Omental fat pad (tissue), 4 donors: ENCODE results near the gene PLA2G4A. TPM values are rescaled to one million over a fixed set of nuclear protein-coding genes. Genes with fewer than 3 reads are reported as not detected.

Source experiments
- ATAC-seq: fragments of 150-250 bp; one replicate; pipeline ENCODE4 v1.9.1; 2016; ENCODE audit warnings: mild to moderate bottlenecking, moderate library complexity; ENCODE audit not compliant: low FRiP score
- DNase-seq: peaks from one replicate; pipeline ENCODE4 v3.0.0-alpha.2; 2019; ENCODE audit warnings: low spot score
- total RNA-seq, 4 donors: library from RNA; depleted of rRNA; stranded (reverse); fragments of >200 nt; gene quantifications; one replicate each; pipeline ENCODE4 v1.1.0, GENCODE V29; 2016
- TF ChIP-seq, protein P1 (sequence below), 3 donors: fragments of 450-650 bp; IDR thresholded peaks; one replicate each; pipeline ENCODE4 v1.5.1; 2016 to 2017; ENCODE audit warnings: antibody characterized with exemption in 3 of 3, mild to moderate bottlenecking in 3 of 3, moderate library complexity in 2 of 3

Gene PLA2G4A
- total RNA-seq, 4 donors from 2014 or later = 8.8 to 26.8 (median 12.4) TPM

DNA sequence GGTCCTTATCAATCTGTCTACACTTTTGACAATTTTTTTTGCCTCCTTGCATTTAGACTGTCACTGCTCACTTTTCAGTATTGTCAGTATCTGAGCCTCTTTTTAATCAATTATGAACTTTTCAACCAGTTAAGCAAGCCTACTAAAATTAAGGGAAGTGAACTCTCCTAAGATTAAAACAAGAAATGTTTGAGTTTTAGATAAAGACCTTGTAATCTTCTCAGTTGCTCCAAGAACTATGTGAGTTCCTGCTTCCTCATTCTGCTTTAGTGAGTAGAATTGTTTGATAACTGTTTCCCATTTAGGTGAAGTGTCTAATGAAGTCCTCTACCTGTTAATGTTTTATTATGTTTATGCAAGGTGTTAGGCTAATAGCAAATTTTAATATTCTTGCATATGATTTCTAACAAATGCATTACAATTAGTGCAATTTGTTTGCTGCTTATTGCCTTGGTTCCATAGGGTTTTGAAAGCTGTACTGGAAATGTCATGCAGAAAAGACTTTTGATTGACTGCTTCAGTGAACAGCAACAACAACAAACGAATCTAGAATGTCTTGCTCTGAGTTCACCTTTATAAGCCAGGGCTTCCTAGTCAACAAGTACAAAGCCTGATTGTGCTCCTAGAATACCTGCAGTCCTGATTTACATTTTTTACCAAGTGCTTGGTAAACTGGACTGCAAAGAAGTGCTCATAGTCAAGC, 40.9 kb downstream of the PLA2G4A start:
- TF ChIP-seq, protein P1, sequence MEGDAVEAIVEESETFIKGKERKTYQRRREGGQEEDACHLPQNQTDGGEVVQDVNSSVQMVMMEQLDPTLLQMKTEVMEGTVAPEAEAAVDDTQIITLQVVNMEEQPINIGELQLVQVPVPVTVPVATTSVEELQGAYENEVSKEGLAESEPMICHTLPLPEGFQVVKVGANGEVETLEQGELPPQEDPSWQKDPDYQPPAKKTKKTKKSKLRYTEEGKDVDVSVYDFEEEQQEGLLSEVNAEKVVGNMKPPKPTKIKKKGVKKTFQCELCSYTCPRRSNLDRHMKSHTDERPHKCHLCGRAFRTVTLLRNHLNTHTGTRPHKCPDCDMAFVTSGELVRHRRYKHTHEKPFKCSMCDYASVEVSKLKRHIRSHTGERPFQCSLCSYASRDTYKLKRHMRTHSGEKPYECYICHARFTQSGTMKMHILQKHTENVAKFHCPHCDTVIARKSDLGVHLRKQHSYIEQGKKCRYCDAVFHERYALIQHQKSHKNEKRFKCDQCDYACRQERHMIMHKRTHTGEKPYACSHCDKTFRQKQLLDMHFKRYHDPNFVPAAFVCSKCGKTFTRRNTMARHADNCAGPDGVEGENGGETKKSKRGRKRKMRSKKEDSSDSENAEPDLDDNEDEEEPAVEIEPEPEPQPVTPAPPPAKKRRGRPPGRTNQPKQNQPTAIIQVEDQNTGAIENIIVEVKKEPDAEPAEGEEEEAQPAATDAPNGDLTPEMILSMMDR (IDR thresholded peaks at IDR 0.05) = no peak
- ATAC-seq = no peak
- no peak for DNase-seq

GRCh38 chr1:186871784-186872183, 43.0 kb downstream of the PLA2G4A start:
- DNase-seq = no peak
- TF ChIP-seq, protein P1 (IDR thresholded peaks at IDR 0.05) = no peak
- ATAC-seq = no peak

DNA sequence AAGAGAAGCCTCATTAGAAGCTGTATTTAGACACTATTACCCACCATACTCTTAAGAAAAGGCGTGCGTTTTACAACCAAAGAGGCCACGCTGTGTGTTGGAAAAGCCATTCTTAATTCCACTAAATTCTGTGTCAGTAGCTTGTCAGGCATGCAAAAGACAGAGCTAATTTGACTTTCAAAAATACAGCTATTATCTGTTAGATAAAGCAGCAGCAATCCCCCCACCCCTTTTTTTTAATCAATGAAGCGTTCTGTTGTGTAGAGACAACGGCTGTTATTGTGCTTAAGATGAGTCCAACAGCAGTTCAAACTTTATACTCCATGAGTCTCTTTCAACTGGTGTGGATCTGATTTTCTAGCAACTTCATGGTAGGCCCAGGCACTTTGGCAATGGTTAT, 43.5 kb downstream of the PLA2G4A start:
- DNase-seq (no peak), ATAC-seq (no peak)
- TF ChIP-seq, protein P1 (IDR thresholded peaks at IDR 0.05) = no peak

GRCh38 chr1:186873687-186874086, 44.9 kb downstream of the PLA2G4A start:
- peak; percentile 63 for ATAC-seq
- DNase-seq = no peak
- TF ChIP-seq, protein P1 (IDR thresholded peaks at IDR 0.05) = no peak

DNA sequence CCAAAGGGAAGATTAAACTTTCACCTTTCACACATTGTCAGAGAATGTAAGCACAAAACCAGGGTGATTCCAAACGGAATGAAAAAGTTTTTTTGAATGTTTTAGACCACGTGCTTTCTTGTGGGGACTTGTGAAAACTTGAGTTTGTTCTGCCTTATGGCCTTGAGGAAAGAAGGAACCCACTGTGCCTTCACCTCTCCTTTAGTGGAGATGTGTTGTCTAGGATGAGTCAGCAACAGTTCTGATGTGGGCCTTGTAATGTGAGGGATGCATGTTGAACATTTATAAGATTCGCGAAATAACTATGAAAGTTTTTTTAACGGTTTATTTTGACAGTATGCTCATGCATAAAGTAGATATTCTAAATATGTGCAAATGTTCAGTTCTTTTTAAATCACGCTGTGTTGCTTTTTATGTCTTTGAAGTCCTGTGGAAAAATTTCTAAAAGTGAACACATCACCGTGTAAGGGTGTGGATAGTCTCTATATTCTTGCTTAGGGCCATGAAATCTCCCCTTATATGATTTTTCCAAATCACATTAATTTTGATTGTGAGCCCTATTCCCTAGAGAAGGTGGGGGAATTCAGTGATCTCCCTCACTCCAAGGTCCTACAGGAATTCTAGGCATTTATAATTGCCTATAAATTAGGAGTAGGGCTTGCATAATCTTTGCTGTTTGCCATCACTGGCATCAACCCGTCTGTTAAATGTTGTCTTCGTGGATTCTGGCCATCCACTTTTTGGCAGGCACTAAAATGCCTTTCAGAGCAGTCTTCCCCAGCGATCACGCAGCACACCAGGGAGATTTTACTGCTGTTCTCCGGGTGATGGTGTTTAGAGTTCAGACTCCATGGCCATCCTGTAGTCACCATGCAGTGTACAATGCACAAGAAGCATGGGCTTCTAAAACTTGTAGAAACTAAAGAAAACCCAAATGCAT, 47.4 kb downstream of the PLA2G4A start:
- DNase-seq = no peak
- ATAC-seq = peak; percentile 52
- TF ChIP-seq, protein P1 (IDR thresholded peaks at IDR 0.05) = no peak

DNA sequence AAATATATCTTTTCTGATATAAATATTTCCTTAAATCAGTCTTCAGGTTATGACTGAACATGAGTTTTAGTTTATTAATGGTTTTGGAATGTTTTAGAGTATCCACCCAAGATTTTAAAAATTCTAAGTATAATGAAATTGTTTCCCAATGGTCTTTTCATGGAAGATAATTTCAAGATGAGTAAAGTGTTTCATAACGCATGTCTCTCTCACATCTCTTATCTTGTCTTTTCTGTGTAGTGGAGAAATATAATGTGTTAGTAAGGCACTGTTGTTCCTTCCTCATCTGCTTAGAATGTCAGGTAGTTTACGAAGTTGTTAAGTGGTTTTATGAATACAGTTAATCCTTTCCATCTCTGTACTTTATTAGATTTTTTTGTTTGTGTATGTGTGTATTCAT, 49.6 kb downstream of the PLA2G4A start:
- peak; percentile 81 for ATAC-seq

More for the DNA sequence above, 49.6 kb downstream of the PLA2G4A start:
- DNase-seq = no peak
- TF ChIP-seq, protein P1 (IDR thresholded peaks at IDR 0.05) = no peak
